HG02610 (cell line): ENCODE measurements around the gene TLR2.

Experiments
- ATAC-seq: cut with Tn5 transposase; IDR thresholded peaks from one replicate; pipeline ENCODE4 v1.9.1; 2021; ENCODE audit warnings: mild to moderate bottlenecking, moderate library complexity; ENCODE audit not compliant: unreplicated experiment

The TLR2 gene

GRCh38 chr4:153728660-153729059, 44.6 kb downstream of the TLR2 start:
- ATAC-seq, result peak; percentile 55

GRCh38 chr4:153729895-153730294, 45.8 kb downstream of the TLR2 start:
- no peak for ATAC-seq

GRCh38 chr4:153731239-153731638, 47.2 kb downstream of the TLR2 start:
- no peak for ATAC-seq

- ATAC-seq, result peak; percentile 68
Measured at GRCh38 chr4:153733751-153734448, 49.8 kb downstream of the TLR2 start.

GRCh38 chr4:153735906-153736461, 51.9 kb downstream of the TLR2 start:
- no peak for ATAC-seq

- no peak for ATAC-seq
Measured at GRCh38 chr4:153741541-153741940, 57.5 kb downstream of the TLR2 start.

- ATAC-seq, result no peak
Measured at GRCh38 chr4:153745651-153746050, 61.6 kb downstream of the TLR2 start.

- ATAC-seq, result no peak
Measured at GRCh38 chr4:153747406-153747955, 63.4 kb downstream of the TLR2 start.

- no peak for ATAC-seq
Measured at GRCh38 chr4:153748378-153748777, 64.3 kb downstream of the TLR2 start.

GRCh38 chr4:153750197-153750817, 66.2 kb downstream of the TLR2 start:
- ATAC-seq, result peak; percentile 89

GRCh38 chr4:153755186-153755585, 71.1 kb downstream of the TLR2 start:
- no peak for ATAC-seq
